ENCODE data around the gene PLA2G5.
"Not testable (repeated sequence)": the region's sequence is repeated elsewhere in the genome, so short reads cannot be mapped to it uniquely, and the experiment has no call there.

PLA2G5 gene

GRCh38 chr1:20126041-20126805 lies 56.2 kb downstream of the PLA2G5 start:
- peaks cover 7% of the 10 kb centered on the region for H3K4me1 ChIP-seq (ENCODE audit: control insufficient read depth, insufficient read depth, low read length)
- H3K27me3 ChIP-seq (ENCODE audit: control insufficient read depth, insufficient read depth, low read length) = peaks cover 24% of the 10 kb centered on the region
- no peak overlapping the region for H3K9ac ChIP-seq (ENCODE audit: low read depth, low read length)
- no peaks in the 10 kb centered on the region for H3K36me3 ChIP-seq (ENCODE audit: insufficient read depth, low read length)
- no peak overlapping the region for H3K4me3 ChIP-seq (ENCODE audit: low read length)
- no peaks in the 10 kb centered on the region for H3K9me3 ChIP-seq (replicated peaks; ENCODE audit: low read length)
- no peak overlapping the region for H3K4me2 ChIP-seq (ENCODE audit: low read length)

DNA sequence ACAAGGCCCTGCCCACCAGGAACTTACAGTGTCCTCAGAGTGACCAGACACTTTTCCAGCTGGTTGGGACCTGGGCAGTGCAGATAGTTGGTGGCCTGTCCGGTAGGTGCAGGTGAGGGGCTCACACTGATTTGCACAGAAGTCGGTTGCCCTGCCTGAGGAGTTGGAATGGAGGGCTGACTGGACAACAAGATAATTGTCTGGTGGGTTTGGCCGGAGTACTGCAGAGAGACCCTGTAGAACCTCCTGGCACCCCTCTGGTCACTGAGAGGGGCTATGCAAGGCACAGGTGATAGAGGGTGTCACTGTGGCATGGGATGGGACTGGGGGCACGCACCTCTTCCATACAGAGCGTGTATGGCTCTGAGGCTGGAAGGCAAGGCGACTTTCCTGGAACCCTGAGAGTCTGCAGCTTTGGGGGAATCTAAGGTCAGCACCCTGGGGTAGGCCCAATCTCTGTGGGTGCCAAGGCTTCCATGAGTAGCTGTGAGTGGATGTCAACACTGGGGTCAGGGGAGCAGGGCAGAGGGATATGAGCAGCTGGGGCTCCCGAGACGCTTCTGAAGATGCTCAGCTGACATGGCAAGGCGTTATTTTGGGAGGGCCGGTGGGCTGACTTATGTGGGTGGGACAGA lies 56.9 kb downstream of the PLA2G5 start:
- Histone ChIP-seq H3K4me3 (ENCODE audit: low read length) (no peak overlapping the region), H3K9me3 (replicated peaks; ENCODE audit: low read length) (no peaks in the 10 kb centered on the region), H3K36me3 (ENCODE audit: insufficient read depth, low read length) (no peaks in the 10 kb centered on the region), H3K27me3 (ENCODE audit: control insufficient read depth, insufficient read depth, low read length) (peaks cover 19% of the 10 kb centered on the region), H3K4me2 (ENCODE audit: low read length) (no peak overlapping the region), H3K4me1 (ENCODE audit: control insufficient read depth, insufficient read depth, low read length) (peaks cover 7% of the 10 kb centered on the region), H3K9ac (ENCODE audit: low read depth, low read length) (no peak overlapping the region)

DNA sequence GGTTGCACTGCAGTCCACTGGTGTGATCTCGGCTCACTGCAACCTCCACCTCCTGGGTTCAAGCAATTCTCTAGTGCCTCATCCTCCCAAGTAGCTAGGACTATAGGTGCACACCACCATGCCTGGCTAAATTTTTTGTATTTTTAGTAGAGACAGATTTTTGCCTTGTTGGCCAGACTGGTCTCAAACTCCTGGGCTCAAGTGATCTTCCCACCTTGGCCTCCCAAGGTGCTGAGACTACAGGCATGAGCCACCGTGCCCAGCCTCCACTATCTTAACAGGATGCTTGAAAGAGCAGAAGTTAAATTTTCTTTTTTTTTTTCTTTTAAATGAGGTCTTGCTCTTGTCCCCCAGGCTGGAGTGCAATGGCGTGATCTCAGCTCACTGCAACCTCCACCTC lies 60.5 kb downstream of the PLA2G5 start:
- not testable (repeated sequence) for H3K4me3 ChIP-seq (ENCODE audit: low read length); H3K9me3 ChIP-seq (replicated peaks; ENCODE audit: low read length); H3K9ac ChIP-seq (ENCODE audit: low read depth, low read length); H3K27me3 ChIP-seq (ENCODE audit: control insufficient read depth, insufficient read depth, low read length); H3K4me2 ChIP-seq (ENCODE audit: low read length); H3K4me1 ChIP-seq (ENCODE audit: control insufficient read depth, insufficient read depth, low read length); H3K36me3 ChIP-seq (ENCODE audit: insufficient read depth, low read length)

GRCh38 chr1:20134995-20135394 lies 65.0 kb downstream of the PLA2G5 start:
- H3K9ac ChIP-seq (ENCODE audit: low read depth, low read length) = no peak overlapping the region
- no peaks in the 10 kb centered on the region for H3K36me3 ChIP-seq (ENCODE audit: insufficient read depth, low read length)
- H3K4me1 ChIP-seq (ENCODE audit: control insufficient read depth, insufficient read depth, low read length) = no peaks in the 10 kb centered on the region
- H3K4me3 ChIP-seq (ENCODE audit: low read length) = no peak overlapping the region
- peaks cover 8% of the 10 kb centered on the region for H3K27me3 ChIP-seq (ENCODE audit: control insufficient read depth, insufficient read depth, low read length)
- H3K9me3 ChIP-seq (replicated peaks; ENCODE audit: low read length) = no peaks in the 10 kb centered on the region
- H3K4me2 ChIP-seq (ENCODE audit: low read length) = no peak overlapping the region

DNA sequence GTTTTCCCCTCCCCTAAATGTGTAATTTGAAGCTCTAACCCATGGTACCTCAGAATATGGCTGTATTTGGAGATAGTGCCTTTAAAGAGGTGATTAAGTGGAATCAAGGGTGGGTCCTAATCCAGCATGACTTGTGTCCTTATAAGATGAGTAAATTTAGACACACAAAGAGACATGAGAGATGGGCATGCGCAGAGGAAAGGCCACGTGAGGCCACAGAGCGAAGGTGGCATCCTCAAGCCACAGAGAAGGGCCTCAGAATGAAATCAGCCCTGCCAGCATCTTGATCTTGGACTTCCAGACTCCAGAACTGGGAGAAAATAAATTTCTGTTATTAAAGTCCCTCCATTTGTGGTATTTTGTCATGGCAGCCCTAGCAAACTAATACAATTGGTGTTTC lies 66.3 kb downstream of the PLA2G5 start:
- no peaks in the 10 kb centered on the region for H3K36me3 ChIP-seq (ENCODE audit: insufficient read depth, low read length)
- H3K9ac ChIP-seq (ENCODE audit: low read depth, low read length) = no peak overlapping the region
- H3K4me1 ChIP-seq (ENCODE audit: control insufficient read depth, insufficient read depth, low read length) = no peaks in the 10 kb centered on the region
- H3K4me3 ChIP-seq (ENCODE audit: low read length) = no peak overlapping the region
- no peak overlapping the region for H3K4me2 ChIP-seq (ENCODE audit: low read length)
- no peaks in the 10 kb centered on the region for H3K9me3 ChIP-seq (replicated peaks; ENCODE audit: low read length)
- H3K27me3 ChIP-seq (ENCODE audit: control insufficient read depth, insufficient read depth, low read length) = peaks cover 8% of the 10 kb centered on the region

GRCh38 chr1:20137055-20137454 lies 67.1 kb downstream of the PLA2G5 start:
- Histone ChIP-seq H3K4me3 (ENCODE audit: low read length) (no peak overlapping the region), H3K4me1 (ENCODE audit: control insufficient read depth, insufficient read depth, low read length) (no peaks in the 10 kb centered on the region), H3K36me3 (ENCODE audit: insufficient read depth, low read length) (no peaks in the 10 kb centered on the region), H3K9ac (ENCODE audit: low read depth, low read length) (no peak overlapping the region), H3K4me2 (ENCODE audit: low read length) (no peak overlapping the region), H3K9me3 (replicated peaks; ENCODE audit: low read length) (no peaks in the 10 kb centered on the region), H3K27me3 (ENCODE audit: control insufficient read depth, insufficient read depth, low read length) (peaks cover 8% of the 10 kb centered on the region)

GRCh38 chr1:20137604-20138003 lies 67.6 kb downstream of the PLA2G5 start:
- Histone ChIP-seq H3K36me3 (ENCODE audit: insufficient read depth, low read length) (no peaks in the 10 kb centered on the region), H3K4me3 (ENCODE audit: low read length) (no peak overlapping the region), H3K4me1 (ENCODE audit: control insufficient read depth, insufficient read depth, low read length) (no peaks in the 10 kb centered on the region), H3K9ac (ENCODE audit: low read depth, low read length) (no peak overlapping the region), H3K27me3 (ENCODE audit: control insufficient read depth, insufficient read depth, low read length) (peaks cover 8% of the 10 kb centered on the region), H3K9me3 (replicated peaks; ENCODE audit: low read length) (no peaks in the 10 kb centered on the region), H3K4me2 (ENCODE audit: low read length) (no peak overlapping the region)

- H3K9me3 ChIP-seq (replicated peaks; ENCODE audit: low read length) = no peaks in the 10 kb centered on the region
- H3K4me2 ChIP-seq (ENCODE audit: low read length) = no peak overlapping the region
- H3K4me3 ChIP-seq (ENCODE audit: low read length) = no peak overlapping the region
- no peaks in the 10 kb centered on the region for H3K36me3 ChIP-seq (ENCODE audit: insufficient read depth, low read length)
- no peak overlapping the region for H3K9ac ChIP-seq (ENCODE audit: low read depth, low read length)
- peaks cover 11% of the 10 kb centered on the region for H3K27me3 ChIP-seq (ENCODE audit: control insufficient read depth, insufficient read depth, low read length)
- H3K4me1 ChIP-seq (ENCODE audit: control insufficient read depth, insufficient read depth, low read length) = no peaks in the 10 kb centered on the region
These were observed 68.4 kb downstream of the PLA2G5 start for GRCh38 chr1:20138346-20138745.

DNA sequence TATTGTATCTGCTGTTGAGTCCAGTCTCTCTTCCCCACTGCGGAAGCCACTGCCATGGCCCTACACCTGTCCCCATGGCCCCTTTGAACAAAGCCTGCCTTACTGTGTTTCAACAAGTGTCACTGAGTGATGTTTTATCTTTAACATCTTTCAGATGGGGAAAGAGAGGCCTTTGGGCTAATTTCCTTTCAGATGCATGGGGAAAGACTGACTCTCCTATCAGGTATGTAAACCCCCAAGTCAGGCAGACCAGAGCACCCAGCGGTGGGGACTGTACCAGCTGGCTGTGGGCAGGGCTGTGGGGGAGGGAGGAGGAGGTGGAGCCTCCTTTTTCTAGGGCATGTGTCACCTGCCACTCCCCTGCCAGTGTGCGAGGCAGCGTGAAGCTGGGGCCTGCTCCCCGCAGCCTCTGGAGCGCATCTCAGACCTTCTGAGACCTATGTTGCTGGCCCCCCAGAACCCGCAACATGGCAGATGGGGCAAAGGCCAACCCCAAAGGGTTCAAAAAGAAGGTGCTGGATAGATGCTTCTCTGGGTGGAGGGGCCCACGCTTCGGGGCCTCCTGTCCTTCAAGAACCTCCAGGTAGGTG lies 69.1 kb downstream of the PLA2G5 start, which contains the start of gene PLA2G2F:
TSS of gene PLA2G2F (plus strand) at position 363 of the 590 bp plus-strand sequence. CDS start at position 468, 105 bp downstream.
- Histone ChIP-seq H3K4me1 (ENCODE audit: control insufficient read depth, insufficient read depth, low read length) (no peaks in the 10 kb centered on the region), H3K36me3 (ENCODE audit: insufficient read depth, low read length) (no peaks in the 10 kb centered on the region), H3K27me3 (ENCODE audit: control insufficient read depth, insufficient read depth, low read length) (peaks cover 17% of the 10 kb centered on the region), H3K4me3 (ENCODE audit: low read length) (no peak within 1 kb of the TSS), H3K9me3 (replicated peaks; ENCODE audit: low read length) (no peaks in the 10 kb centered on the region), H3K9ac (ENCODE audit: low read depth, low read length) (no peak within 1 kb of the TSS), H3K4me2 (ENCODE audit: low read length) (no peak within 1 kb of the TSS)

DNA sequence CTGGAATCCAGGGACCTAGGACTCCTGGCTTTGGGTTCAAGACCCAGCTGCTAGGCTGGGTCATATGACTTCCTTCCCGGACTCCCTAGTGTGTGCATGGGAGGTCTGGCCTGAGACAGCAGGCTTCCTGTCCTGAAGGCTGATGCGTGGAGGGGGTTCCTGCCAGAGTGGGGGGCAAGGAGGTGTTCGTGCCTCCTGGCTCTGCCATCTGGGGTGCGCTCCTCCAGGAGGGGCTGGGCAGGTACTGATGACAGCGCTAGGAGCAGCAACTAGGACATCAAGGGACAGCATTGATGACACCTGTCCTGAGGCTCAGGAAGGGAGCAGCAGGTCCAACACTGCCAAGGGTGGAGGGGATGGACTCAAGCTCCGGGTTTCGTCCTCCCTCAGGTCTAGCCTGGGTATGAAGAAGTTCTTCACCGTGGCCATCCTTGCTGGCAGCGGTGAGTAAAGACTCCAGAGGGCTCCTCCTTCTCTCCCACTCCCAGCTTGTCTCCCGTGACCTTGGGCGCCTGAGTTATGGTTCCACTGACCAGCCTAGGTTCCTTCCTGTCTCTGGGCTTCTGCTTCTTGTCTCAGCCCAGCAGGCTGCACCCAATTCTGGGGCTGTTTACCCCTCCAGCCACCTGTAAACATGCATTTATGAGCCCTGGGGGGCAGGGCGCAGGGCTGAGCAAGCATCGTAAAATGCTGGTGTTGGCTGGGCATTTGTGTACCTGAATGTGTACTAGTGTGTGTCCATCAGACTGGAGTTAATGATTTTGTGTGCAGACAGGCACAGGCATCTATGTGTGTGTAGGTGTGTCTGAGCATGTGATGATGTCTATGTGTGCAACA lies 70.0 kb downstream of the PLA2G5 start:
- Histone ChIP-seq H3K9me3 (replicated peaks; ENCODE audit: low read length) (no peaks in the 10 kb centered on the region), H3K27me3 (ENCODE audit: control insufficient read depth, insufficient read depth, low read length) (peaks cover 23% of the 10 kb centered on the region), H3K4me2 (ENCODE audit: low read length) (no peak overlapping the region), H3K4me1 (ENCODE audit: control insufficient read depth, insufficient read depth, low read length) (no peaks in the 10 kb centered on the region), H3K9ac (ENCODE audit: low read depth, low read length) (no peak overlapping the region), H3K4me3 (ENCODE audit: low read length) (no peak overlapping the region), H3K36me3 (ENCODE audit: insufficient read depth, low read length) (no peaks in the 10 kb centered on the region)

GRCh38 chr1:20141001-20141400 lies 71.0 kb downstream of the PLA2G5 start:
- no peak overlapping the region for H3K4me3 ChIP-seq (ENCODE audit: low read length)
- H3K27me3 ChIP-seq (ENCODE audit: control insufficient read depth, insufficient read depth, low read length) = peaks cover 25% of the 10 kb centered on the region
- H3K36me3 ChIP-seq (ENCODE audit: insufficient read depth, low read length) = no peaks in the 10 kb centered on the region
- no peaks in the 10 kb centered on the region for H3K9me3 ChIP-seq (replicated peaks; ENCODE audit: low read length)
- H3K4me1 ChIP-seq (ENCODE audit: control insufficient read depth, insufficient read depth, low read length) = no peaks in the 10 kb centered on the region
- no peak overlapping the region for H3K9ac ChIP-seq (ENCODE audit: low read depth, low read length)
- H3K4me2 ChIP-seq (ENCODE audit: low read length) = no peak overlapping the region
